Omental fat pad (tissue), 4 donors: ENCODE measurements around the gene SLC2A4. TPM values are rescaled to one million over a fixed set of nuclear protein-coding genes. Genes with fewer than 3 reads are reported as not detected.

Experiments used
- ATAC-seq: fragments of 150-250 bp; one replicate; pipeline ENCODE4 v1.9.1; 2016; ENCODE audit warnings: mild to moderate bottlenecking, moderate library complexity; ENCODE audit not compliant: low FRiP score
- DNase-seq: peaks from one replicate; pipeline ENCODE4 v3.0.0-alpha.2; 2019; ENCODE audit warnings: low spot score
- total RNA-seq, 4 donors: library from RNA; depleted of rRNA; stranded (reverse); fragments of >200 nt; gene quantifications; one replicate each; pipeline ENCODE4 v1.1.0, GENCODE V29; 2016
- TF ChIP-seq, protein P1 (sequence below), 3 donors: fragments of 450-650 bp; IDR thresholded peaks; one replicate each; pipeline ENCODE4 v1.5.1; 2016 to 2017; ENCODE audit warnings: antibody characterized with exemption in 3 of 3, mild to moderate bottlenecking in 3 of 3, moderate library complexity in 2 of 3

SLC2A4 gene
- total RNA-seq, 4 donors from 2014 or later, result 8.9 to 29.2 (median 12.1) TPM

DNA sequence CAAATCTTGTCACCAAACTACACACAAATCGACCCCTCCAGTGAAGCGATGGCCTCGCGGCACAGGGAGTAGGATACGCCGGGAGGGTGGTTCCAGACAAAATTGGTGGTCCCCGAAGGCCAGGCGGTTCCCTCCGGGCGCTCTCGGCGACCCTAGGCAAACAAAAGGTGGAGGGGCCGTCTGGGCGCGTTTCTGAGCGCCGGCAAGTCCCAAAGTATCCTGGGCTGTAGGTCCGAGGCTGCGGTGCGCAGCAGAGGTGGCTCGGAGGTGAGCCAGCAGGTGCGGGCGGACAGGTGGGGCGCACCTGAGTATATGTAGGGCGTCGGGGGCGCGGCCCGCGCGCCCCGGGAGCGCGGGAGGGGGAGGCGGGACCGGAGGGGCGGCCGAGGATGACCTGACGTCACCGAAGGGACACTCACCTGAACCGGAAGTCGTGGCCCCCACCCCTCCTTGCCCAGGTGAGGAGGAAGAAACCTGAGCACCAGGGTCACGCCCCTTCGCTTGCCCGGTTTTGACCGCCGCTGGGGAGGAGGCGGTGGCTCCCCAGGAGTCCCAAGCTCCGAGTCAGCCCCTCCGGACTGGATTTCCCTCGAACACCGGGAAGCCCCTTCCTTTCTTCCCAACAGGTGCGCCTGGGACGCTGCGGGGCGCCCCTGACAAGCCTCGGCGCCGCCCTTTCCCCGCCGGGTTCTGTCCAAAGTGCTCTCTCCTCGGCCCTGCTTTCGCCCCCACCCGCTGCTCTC lies 19.2 kb upstream of the SLC2A4 start, which contains the start of gene CLDN7:
CLDN7 (minus strand) TSS at position 287 of the 743 bp plus-strand sequence. CDS start 435 bp downstream, outside the sequence.
- TF ChIP-seq, protein P1, sequence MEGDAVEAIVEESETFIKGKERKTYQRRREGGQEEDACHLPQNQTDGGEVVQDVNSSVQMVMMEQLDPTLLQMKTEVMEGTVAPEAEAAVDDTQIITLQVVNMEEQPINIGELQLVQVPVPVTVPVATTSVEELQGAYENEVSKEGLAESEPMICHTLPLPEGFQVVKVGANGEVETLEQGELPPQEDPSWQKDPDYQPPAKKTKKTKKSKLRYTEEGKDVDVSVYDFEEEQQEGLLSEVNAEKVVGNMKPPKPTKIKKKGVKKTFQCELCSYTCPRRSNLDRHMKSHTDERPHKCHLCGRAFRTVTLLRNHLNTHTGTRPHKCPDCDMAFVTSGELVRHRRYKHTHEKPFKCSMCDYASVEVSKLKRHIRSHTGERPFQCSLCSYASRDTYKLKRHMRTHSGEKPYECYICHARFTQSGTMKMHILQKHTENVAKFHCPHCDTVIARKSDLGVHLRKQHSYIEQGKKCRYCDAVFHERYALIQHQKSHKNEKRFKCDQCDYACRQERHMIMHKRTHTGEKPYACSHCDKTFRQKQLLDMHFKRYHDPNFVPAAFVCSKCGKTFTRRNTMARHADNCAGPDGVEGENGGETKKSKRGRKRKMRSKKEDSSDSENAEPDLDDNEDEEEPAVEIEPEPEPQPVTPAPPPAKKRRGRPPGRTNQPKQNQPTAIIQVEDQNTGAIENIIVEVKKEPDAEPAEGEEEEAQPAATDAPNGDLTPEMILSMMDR (IDR thresholded peaks at IDR 0.05), result no peak
- ATAC-seq (no peak), DNase-seq (no peak)

GRCh38 chr17:7262935-7263800 lies 18.4 kb upstream of the SLC2A4 start:
- TF ChIP-seq, protein P1 (IDR thresholded peaks at IDR 0.05), result no peak
- DNase-seq (no peak), ATAC-seq (peak; percentile 17)

DNA sequence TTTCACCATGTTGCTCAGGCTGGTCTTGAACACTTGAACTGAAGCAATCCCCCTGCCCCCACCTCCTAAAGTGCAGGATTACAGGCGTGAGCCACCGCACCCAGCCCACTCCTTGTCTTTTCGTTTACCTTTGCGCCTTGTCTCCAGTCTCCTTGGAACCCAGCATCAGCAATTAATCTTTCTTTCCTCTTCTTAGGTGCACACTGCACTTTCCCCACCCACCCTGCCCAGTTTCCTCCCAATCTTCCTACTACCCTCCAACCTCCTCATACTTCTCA lies 17.8 kb upstream of the SLC2A4 start:
- ATAC-seq, result no peak
- DNase-seq, result no peak
- TF ChIP-seq, protein P1 (IDR thresholded peaks at IDR 0.05), result no peak

DNA sequence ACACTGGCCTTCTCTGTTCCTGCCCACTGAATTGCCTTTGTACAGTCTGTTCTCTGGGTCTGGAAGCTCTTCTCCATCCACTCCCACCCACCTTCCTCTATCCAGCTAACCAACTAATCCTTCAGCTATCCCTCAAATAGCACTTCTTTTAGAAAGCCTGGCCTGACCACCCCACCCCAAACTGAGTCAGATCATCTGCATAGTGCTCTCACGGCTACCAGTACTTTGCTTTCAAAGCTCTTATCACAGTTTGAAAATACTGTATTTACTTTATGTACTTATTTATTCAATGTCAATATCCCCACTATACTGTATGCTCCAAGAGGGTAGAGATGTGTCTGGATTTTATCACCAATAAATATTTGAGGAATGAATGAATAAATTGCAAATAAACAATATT lies 14.7 kb upstream of the SLC2A4 start:
- DNase-seq, result no peak
- ATAC-seq, result no peak
- TF ChIP-seq, protein P1 (IDR thresholded peaks at IDR 0.05), result no peak

DNA sequence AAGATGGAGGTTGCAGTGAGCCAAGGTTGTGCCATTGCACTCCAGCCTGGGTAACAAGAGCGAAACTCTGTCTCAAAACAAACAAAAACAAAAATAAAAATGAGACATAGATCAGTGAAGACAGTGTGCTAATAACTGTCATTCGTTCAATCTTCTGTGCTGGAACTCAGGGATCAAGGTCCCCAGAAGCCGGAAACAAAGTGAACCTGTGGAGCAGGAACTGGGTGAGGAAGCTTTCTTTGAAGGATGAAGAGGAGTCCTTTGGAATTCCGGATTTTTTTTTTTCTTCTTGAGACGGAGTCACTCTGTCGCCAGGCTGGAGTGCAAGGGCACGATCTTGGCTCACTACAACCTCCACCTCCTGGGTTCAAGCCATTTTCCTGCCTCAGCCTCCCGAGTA lies 2.1 kb upstream of the SLC2A4 start:
- ATAC-seq (no peak), DNase-seq (no peak)
- TF ChIP-seq, protein P1 (IDR thresholded peaks at IDR 0.05), result no peak

GRCh38 chr17:7280519-7281073 lies 922 bp upstream of the SLC2A4 start:
- DNase-seq, result peak; percentile 70
- TF ChIP-seq, protein P1 (IDR thresholded peaks at IDR 0.05), result peak in 2 of 3 donors; percentile 30 to 81
- ATAC-seq, result peak; percentile 82
